PC-3 (cell line): ENCODE data around the gene PXMP4.

Experiments used
- CTCF ChIP-seq: fragments of 300-600 bp; sonication (generic); conservative IDR thresholded peaks from 2 replicates; pipeline ENCODE4 v1.5.1; 2017; ENCODE audit warnings: antibody characterized with exemption, low read depth, mild to moderate bottlenecking, low read length
- EZH2 ChIP-seq: fragments of 300-600 bp; sonication (generic); IDR thresholded peaks from one replicate; pipeline ENCODE4 v1.6.1; 2017; ENCODE audit warnings: antibody characterized with exemption, mild to moderate bottlenecking, low read length; ENCODE audit not compliant: unreplicated experiment
- EZH2phosphoT487 ChIP-seq: fragments of 300-600 bp; sonication (generic); IDR thresholded peaks from 2 replicates; pipeline ENCODE4 v1.6.1; 2018; ENCODE audit warnings: mild to moderate bottlenecking, antibody characterized with exemption, low read length, borderline replicate concordance

- TF ChIP-seq CTCF (no peak), EZH2 (no peak), EZH2phosphoT487 (no peak)
These were observed 23.7 kb downstream of the PXMP4 start for GRCh38 chr20:33696448-33696847.
